OCI-LY1 (cell line): ENCODE data around the gene CD47.

Source experiments
- H2AFZ ChIP-seq: fragments of 200-600 bp; sonication (generic), shearing (Covaris generic); 2 replicates; pipeline ENCODE4 v1.6.0; 2014; ENCODE audit warnings: antibody characterized with exemption, mild to moderate bottlenecking, low read length
- H3F3A ChIP-seq: fragments of 200-600 bp; sonication (generic), shearing (Covaris generic); 2 replicates; pipeline ENCODE4 v1.6.0; 2014; ENCODE audit warnings: mild to moderate bottlenecking, antibody characterized with exemption, low read length, moderate library complexity; ENCODE audit not compliant: insufficient read depth
- H3K27ac ChIP-seq: fragments of 200-600 bp; sonication (generic); 2 replicates; pipeline ENCODE4 v1.5.1; 2014; ENCODE audit warnings: low read length, mixed run types, mild to moderate bottlenecking, low read depth; ENCODE audit not compliant: poor library complexity, severe bottlenecking
- H3K27me3 ChIP-seq: fragments of 200-600 bp; sonication (generic); 2 replicates; pipeline ENCODE4 v1.6.0; 2014; ENCODE audit warnings: antibody characterized with exemption, mild to moderate bottlenecking, low read length, moderate library complexity; ENCODE audit not compliant: insufficient read depth
- H3K36me3 ChIP-seq: fragments of 200-600 bp; sonication (generic); 2 replicates; pipeline ENCODE4 v1.6.1; 2014; ENCODE audit warnings: mild to moderate bottlenecking, antibody characterized with exemption, low read length, moderate library complexity, mixed read lengths; ENCODE audit not compliant: insufficient read depth
- H3K4me1 ChIP-seq: fragments of 200-600 bp; sonication (generic); 2 replicates; pipeline ENCODE4 v1.5.1; 2014; ENCODE audit warnings: mild to moderate bottlenecking, low read length, moderate library complexity; ENCODE audit not compliant: insufficient read depth, severe bottlenecking
- H3K4me2 ChIP-seq: fragments of 200-600 bp; sonication (generic), shearing (Covaris generic); 2 replicates; pipeline ENCODE4 v1.6.1; 2014; ENCODE audit warnings: low read length
- H3K4me3 ChIP-seq: fragments of 200-600 bp; sonication (generic); 2 replicates; pipeline ENCODE4 v1.5.1; 2014; ENCODE audit warnings: low read length, low read depth, mild to moderate bottlenecking, mixed read lengths; ENCODE audit not compliant: poor library complexity, severe bottlenecking
- H3K79me2 ChIP-seq: fragments of 200-600 bp; shearing (Covaris generic); 2 replicates; pipeline ENCODE4 v1.6.1; 2016; ENCODE audit warnings: mixed run types, low read length, mixed read lengths; ENCODE audit not compliant: insufficient read depth
- H3K9ac ChIP-seq: fragments of 200-600 bp; sonication (generic), shearing (Covaris generic); 2 replicates; pipeline ENCODE4 v1.6.1; 2014; ENCODE audit warnings: mild to moderate bottlenecking, low read length, mixed read lengths
- H3K9me2 ChIP-seq: fragments of 200-600 bp; sonication (generic), shearing (Covaris generic); 2 replicates; pipeline ENCODE4 v1.6.1; 2014; ENCODE audit warnings: low read depth, mild to moderate bottlenecking, low read length, mixed read lengths
- H3K9me3 ChIP-seq: fragments of 200-600 bp; shearing (Covaris generic); 2 replicates; pipeline ENCODE4 v1.6.1; 2014; ENCODE audit warnings: low read length, mixed read lengths
- H4K20me1 ChIP-seq: fragments of 200-600 bp; sonication (generic), shearing (Covaris generic); 2 replicates; pipeline ENCODE4 v1.6.0; 2016; ENCODE audit warnings: mild to moderate bottlenecking, low read length; ENCODE audit not compliant: insufficient read depth
- EZH2 ChIP-seq: fragments of 200-600 bp; sonication (generic), shearing (Covaris generic); IDR thresholded peaks from 2 replicates; pipeline ENCODE4 v1.8.0; 2017; ENCODE audit warnings: borderline replicate concordance, mixed run types, mild to moderate bottlenecking, antibody characterized with exemption, low read length, moderate library complexity, mixed read lengths
- TF ChIP-seq, protein P1 (sequence below): fragments of 200-600 bp; sonication (generic), shearing (Covaris generic); IDR thresholded peaks from 2 replicates; pipeline ENCODE4 v1.5.1; 2017; ENCODE audit warnings: mild to moderate bottlenecking, antibody characterized with exemption, low read length, moderate library complexity, mixed read lengths

The CD47 gene

DNA sequence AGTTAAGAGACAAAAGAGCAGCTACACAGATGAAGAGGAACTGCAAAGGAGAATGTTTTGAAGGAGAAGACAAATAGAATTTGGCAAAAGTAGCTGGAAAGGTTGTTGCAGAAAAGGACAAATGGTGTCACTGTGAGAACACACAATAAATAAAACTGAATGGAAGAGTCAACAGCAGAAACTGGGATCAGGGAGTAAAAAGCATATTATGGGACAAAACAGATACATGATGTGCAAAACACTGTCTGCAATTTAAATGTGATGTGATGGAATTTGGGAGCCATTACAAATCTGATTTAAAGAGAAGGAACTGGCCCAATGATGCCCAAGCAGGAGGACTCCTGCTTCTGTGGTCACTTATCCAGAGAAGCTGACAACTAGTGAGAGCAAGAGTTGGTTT is 46.1 kb downstream of the CD47 start:
- Histone ChIP-seq H4K20me1 (no peaks in the 10 kb centered on the region), H3K9me3 (no peaks in the 10 kb centered on the region), H3K79me2 (no peaks in the 10 kb centered on the region), H3K4me3 (no peak overlapping the region), H3F3A (no peaks in the 10 kb centered on the region), H2AFZ (no peak overlapping the region), H3K9me2 (no peaks in the 10 kb centered on the region), H3K27me3 (no peaks in the 10 kb centered on the region), H3K27ac (no peak overlapping the region), H3K9ac (no peak overlapping the region), H3K36me3 (peaks cover 46% of the 10 kb centered on the region), H3K4me1 (no peaks in the 10 kb centered on the region), H3K4me2 (no peak overlapping the region)
- TF ChIP-seq, protein P1, sequence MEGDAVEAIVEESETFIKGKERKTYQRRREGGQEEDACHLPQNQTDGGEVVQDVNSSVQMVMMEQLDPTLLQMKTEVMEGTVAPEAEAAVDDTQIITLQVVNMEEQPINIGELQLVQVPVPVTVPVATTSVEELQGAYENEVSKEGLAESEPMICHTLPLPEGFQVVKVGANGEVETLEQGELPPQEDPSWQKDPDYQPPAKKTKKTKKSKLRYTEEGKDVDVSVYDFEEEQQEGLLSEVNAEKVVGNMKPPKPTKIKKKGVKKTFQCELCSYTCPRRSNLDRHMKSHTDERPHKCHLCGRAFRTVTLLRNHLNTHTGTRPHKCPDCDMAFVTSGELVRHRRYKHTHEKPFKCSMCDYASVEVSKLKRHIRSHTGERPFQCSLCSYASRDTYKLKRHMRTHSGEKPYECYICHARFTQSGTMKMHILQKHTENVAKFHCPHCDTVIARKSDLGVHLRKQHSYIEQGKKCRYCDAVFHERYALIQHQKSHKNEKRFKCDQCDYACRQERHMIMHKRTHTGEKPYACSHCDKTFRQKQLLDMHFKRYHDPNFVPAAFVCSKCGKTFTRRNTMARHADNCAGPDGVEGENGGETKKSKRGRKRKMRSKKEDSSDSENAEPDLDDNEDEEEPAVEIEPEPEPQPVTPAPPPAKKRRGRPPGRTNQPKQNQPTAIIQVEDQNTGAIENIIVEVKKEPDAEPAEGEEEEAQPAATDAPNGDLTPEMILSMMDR = no peak
- TF ChIP-seq EZH2 = no peak

DNA sequence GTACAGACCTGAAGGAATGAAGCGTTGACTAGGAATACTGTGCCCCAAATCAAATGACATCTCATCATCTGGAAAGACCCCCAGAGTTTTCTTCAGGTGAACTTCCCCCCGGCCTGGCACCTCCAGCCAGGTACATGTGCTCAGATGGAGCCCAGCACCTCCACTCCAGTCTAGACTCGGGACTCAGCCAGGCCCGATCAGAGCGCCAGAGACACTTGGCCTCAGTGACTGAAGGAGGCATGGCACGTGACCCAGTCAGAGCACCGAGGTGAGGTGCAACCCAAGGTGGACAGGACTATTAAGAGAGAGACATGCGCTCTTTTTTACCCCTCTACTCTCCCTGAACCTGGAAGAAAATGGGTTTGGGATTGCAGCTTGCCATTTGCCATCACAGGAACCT is 48.5 kb downstream of the CD47 start:
- no peaks in the 10 kb centered on the region for H3K9me2 ChIP-seq
- no peak overlapping the region for H3K4me2 ChIP-seq
- H3K4me3 ChIP-seq = no peak overlapping the region
- H3K79me2 ChIP-seq = no peaks in the 10 kb centered on the region
- TF ChIP-seq, protein P1 = no peak
- no peak for TF ChIP-seq EZH2
- H2AFZ ChIP-seq = no peak overlapping the region
- H3K9ac ChIP-seq = no peak overlapping the region
- H3F3A ChIP-seq = no peaks in the 10 kb centered on the region
- H3K4me1 ChIP-seq = no peaks in the 10 kb centered on the region
- no peaks in the 10 kb centered on the region for H3K27me3 ChIP-seq
- no peaks in the 10 kb centered on the region for H4K20me1 ChIP-seq
- no peak overlapping the region for H3K27ac ChIP-seq
- H3K36me3 ChIP-seq = peaks cover 32% of the 10 kb centered on the region
- H3K9me3 ChIP-seq = no peaks in the 10 kb centered on the region

GRCh38 chr3:108041253-108041652 is 49.6 kb downstream of the CD47 start:
- H2AFZ ChIP-seq = no peak overlapping the region
- H3K9me2 ChIP-seq = no peaks in the 10 kb centered on the region
- no peaks in the 10 kb centered on the region for H3K4me1 ChIP-seq
- H3K27me3 ChIP-seq = no peaks in the 10 kb centered on the region
- no peaks in the 10 kb centered on the region for H3K79me2 ChIP-seq
- H4K20me1 ChIP-seq = no peaks in the 10 kb centered on the region
- H3K4me3 ChIP-seq = no peak overlapping the region
- no peak overlapping the region for H3K4me2 ChIP-seq
- H3K36me3 ChIP-seq = peaks cover 23% of the 10 kb centered on the region
- H3K9ac ChIP-seq = no peak overlapping the region
- TF ChIP-seq EZH2 = no peak
- TF ChIP-seq, protein P1 = no peak
- H3K9me3 ChIP-seq = no peaks in the 10 kb centered on the region
- H3F3A ChIP-seq = no peaks in the 10 kb centered on the region
- no peak overlapping the region for H3K27ac ChIP-seq
